Cardiac muscle cell (in vitro differentiated cells and primary cell): Measurements from ENCODE around the gene ADAR. TPM values are rescaled to one million over a fixed set of nuclear protein-coding genes. Genes with fewer than 3 reads are reported as not detected.

Source experiments
- DNase-seq, 2 donors: peaks; one replicate each; pipeline versions ENCODE4 v3.0.0 to v3.0.0-alpha.2; 2010 to 2017; ENCODE audit warnings: low read depth in 1 of 2, low spot score in 1 of 2
- H3K27ac ChIP-seq: fragments of 200-600 bp; sonication (generic); 2 replicates; pipeline ENCODE4 v1.5.1; 2016
- H3K27me3 ChIP-seq: fragments of 200-600 bp; sonication (generic); 2 replicates; pipeline ENCODE4 v1.6.0; 2016; ENCODE audit warnings: control low read depth
- H3K36me3 ChIP-seq: fragments of 200-600 bp; sonication (generic); 2 replicates; pipeline ENCODE4 v1.5.1; 2016; ENCODE audit warnings: control low read depth
- H3K4me1 ChIP-seq: fragments of 200-600 bp; sonication (generic); 2 replicates; pipeline ENCODE4 v1.8.1; 2017; ENCODE audit warnings: low read depth, mild to moderate bottlenecking, mixed run types
- H3K4me3 ChIP-seq: fragments of 200-600 bp; sonication (generic); 2 replicates; pipeline ENCODE4 v1.5.1; 2016; ENCODE audit warnings: mild to moderate bottlenecking
- H3K9me3 ChIP-seq: fragments of 200-600 bp; sonication (generic); 2 replicates; pipeline ENCODE4 v1.5.1; 2017; ENCODE audit warnings: low read depth, mild to moderate bottlenecking, control low read depth
- polyA plus RNA-seq: library from polyadenylated mRNA; unstranded; fragments of >200 nt; fragmentation: Nextera tagmentation; extraction: Ambion mirVana; gene quantifications from 2 replicates; pipeline ENCODE4 v1.2.1, GENCODE V29; 2016
- total RNA-seq: library from RNA; depleted of rRNA; stranded (reverse); fragments of >200 nt; gene quantifications from 2 replicates; pipeline ENCODE4 v1.2.3, GENCODE V29; 2016
- TF ChIP-seq, protein P1 (sequence below): IDR thresholded peaks from 2 replicates; pipeline ENCODE4 v1.5.1; 2012; ENCODE audit warnings: low read depth, mild to moderate bottlenecking, low read length

Gene ADAR
- total and polyA plus RNA-seq, 2 experiments from 2014 or later = 47.5 to 74.3 TPM

DNA sequence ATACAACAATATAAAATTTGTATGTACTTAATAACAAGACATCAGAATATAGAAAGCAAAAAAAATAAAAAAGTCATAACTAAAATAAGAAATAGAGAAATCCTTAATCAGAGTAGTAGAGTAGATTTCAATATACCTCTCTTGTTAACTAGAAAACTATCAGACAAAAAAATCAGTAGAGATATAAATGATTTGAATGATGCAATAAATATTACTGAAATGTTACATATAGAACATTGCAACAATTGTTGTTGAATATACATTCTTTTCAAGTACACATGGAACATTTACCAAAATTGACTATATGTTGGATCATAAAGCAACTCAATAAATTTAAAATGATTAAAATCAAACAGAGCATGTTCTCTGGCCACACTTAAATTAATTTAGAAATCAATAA lies 31.9 kb upstream of the ADAR start:
- Histone ChIP-seq H3K9me3 (no peaks in the 10 kb centered on the region), H3K4me3 (no peak overlapping the region), H3K36me3 (no peaks in the 10 kb centered on the region), H3K4me1 (no peaks in the 10 kb centered on the region), H3K27ac (no peak overlapping the region), H3K27me3 (no peaks in the 10 kb centered on the region)
- DNase-seq = no peak
- TF ChIP-seq, protein P1, sequence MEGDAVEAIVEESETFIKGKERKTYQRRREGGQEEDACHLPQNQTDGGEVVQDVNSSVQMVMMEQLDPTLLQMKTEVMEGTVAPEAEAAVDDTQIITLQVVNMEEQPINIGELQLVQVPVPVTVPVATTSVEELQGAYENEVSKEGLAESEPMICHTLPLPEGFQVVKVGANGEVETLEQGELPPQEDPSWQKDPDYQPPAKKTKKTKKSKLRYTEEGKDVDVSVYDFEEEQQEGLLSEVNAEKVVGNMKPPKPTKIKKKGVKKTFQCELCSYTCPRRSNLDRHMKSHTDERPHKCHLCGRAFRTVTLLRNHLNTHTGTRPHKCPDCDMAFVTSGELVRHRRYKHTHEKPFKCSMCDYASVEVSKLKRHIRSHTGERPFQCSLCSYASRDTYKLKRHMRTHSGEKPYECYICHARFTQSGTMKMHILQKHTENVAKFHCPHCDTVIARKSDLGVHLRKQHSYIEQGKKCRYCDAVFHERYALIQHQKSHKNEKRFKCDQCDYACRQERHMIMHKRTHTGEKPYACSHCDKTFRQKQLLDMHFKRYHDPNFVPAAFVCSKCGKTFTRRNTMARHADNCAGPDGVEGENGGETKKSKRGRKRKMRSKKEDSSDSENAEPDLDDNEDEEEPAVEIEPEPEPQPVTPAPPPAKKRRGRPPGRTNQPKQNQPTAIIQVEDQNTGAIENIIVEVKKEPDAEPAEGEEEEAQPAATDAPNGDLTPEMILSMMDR = no peak

DNA sequence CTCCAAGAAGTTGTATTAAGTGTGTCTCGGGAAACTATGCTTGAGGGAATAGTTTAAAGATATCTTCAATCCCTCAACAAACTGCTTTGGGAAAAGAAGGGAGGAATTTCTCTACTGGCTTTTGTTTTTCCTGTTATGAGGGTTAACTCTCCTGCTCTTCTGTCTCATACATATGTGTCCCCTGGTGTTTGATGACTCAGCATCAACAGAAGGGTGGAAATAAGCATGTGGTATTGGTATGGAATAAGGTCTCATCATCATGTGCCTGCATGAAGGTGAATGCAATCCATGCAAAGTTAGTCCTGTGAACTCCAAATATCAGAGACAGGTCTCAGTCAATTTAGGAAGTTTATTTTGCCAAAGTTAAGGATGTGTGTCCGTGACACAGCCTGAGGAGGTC lies 27.2 kb upstream of the ADAR start:
- H3K27ac ChIP-seq = no peak overlapping the region
- TF ChIP-seq, protein P1 = no peak
- no peaks in the 10 kb centered on the region for H3K27me3 ChIP-seq
- no peaks in the 10 kb centered on the region for H3K4me1 ChIP-seq
- no peak for DNase-seq
- H3K4me3 ChIP-seq = no peak overlapping the region
- H3K36me3 ChIP-seq = no peaks in the 10 kb centered on the region
- no peaks in the 10 kb centered on the region for H3K9me3 ChIP-seq

DNA sequence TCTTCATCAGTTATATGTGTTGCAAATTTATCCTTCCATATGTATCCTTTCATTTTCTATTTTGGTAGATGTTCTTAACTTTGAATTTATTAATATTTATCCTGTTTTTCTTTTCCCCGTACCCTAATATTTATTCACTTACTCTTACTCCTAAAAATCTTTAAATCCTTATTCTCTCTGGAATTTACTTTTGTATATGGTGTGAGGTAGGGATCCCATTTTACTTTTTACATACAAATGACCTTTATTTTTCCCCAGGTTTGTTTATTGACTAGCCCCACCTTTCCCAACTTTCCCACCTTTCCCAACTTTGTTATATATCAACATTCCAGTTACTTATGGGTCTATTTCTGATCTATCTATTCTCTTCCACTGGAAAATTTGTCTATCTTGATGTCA lies 21.7 kb upstream of the ADAR start:
- Histone ChIP-seq H3K9me3 (no peaks in the 10 kb centered on the region), H3K27me3 (no peaks in the 10 kb centered on the region), H3K4me3 (no peak overlapping the region), H3K36me3 (no peaks in the 10 kb centered on the region), H3K27ac (no peak overlapping the region), H3K4me1 (peaks cover 8% of the 10 kb centered on the region)
- TF ChIP-seq, protein P1 = no peak
- no peak for DNase-seq

DNA sequence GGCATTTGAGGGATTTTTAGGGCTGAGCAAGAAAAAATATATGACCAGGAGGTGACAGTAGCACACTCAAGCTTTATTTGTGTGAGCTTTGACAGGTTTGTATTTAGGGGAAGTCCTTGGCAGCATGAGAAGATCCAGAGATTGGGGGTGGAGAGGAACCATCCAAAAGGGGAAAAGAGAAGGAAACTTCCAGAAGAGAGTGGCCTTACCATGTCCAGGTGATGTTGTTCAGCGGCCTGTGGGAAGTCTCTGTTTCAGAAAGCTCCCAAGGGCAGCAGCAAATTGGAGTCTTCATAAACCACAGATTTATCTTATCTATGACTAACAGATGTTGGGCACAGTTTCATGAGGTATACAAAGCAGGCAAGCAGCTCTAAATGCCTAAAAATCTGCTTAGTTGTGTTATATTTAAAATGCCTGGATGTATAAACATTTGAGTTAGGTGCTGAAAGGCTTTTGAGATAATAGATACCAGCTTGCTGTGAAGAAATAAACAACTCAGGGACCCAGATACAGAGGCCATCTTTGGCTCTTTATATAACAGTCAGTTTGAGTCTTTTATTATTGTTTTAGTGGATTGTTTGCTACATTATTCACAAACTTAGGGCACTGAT lies 21.2 kb upstream of the ADAR start:
- no peak overlapping the region for H3K4me3 ChIP-seq
- H3K27ac ChIP-seq = no peak overlapping the region
- H3K27me3 ChIP-seq = no peaks in the 10 kb centered on the region
- TF ChIP-seq, protein P1 = no peak
- H3K4me1 ChIP-seq = peaks cover 8% of the 10 kb centered on the region
- peak in 1 of 2 donors; percentile 52 for DNase-seq
- no peaks in the 10 kb centered on the region for H3K36me3 ChIP-seq
- H3K9me3 ChIP-seq = no peaks in the 10 kb centered on the region

DNA sequence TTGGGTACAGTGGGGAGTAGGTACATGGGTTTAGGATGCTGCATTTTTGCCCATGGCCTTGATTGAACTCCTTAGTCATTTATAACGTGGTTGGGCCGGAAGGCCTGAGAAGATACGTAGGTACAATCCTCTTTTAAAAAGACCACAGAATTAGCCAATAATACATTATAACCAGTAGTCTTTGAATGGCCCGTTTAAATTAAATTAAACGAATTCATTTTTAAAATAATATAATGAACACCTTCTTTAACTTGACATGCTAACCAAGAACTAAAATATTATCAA lies 20.1 kb upstream of the ADAR start:
- Histone ChIP-seq H3K36me3 (no peaks in the 10 kb centered on the region), H3K27me3 (no peaks in the 10 kb centered on the region), H3K27ac (peak overlapping the region; percentile 92), H3K4me1 (peaks cover 8% of the 10 kb centered on the region), H3K9me3 (no peaks in the 10 kb centered on the region), H3K4me3 (peak overlapping the region; percentile 75)
- DNase-seq = no peak
- TF ChIP-seq, protein P1 = no peak
